Effector CD4-positive, alpha-beta T cell (primary cell): ENCODE results near the gene IQCF5.
"Not testable (repeated sequence)": the region's sequence is repeated elsewhere in the genome, so short reads cannot be mapped to it uniquely, and the experiment has no call there.

Source experiments
- DNase-seq: peaks from one replicate; pipeline ENCODE4 v3.0.0-alpha.2; 2020

IQCF5 gene

GRCh38 chr3:51862886-51863285 is 12.5 kb downstream of the IQCF5 start:
- DNase-seq, result no peak

GRCh38 chr3:51860703-51861665 is 14.4 kb downstream of the IQCF5 start, which contains the start of gene IQCF2:
IQCF2 (plus strand) TSS chr3:51861615; CDS start chr3:51861667, 52 bp downstream.
- no peak for DNase-seq

GRCh38 chr3:51855411-51855810 is 20.0 kb downstream of the IQCF5 start:
- not testable (repeated sequence) for DNase-seq

- DNase-seq, result no peak
Observed at GRCh38 chr3:51845129-51845528, 30.3 kb downstream of the IQCF5 start.

- no peak for DNase-seq
Observed at GRCh38 chr3:51836606-51837005, 38.8 kb downstream of the IQCF5 start.

GRCh38 chr3:51830836-51831385 is 44.5 kb downstream of the IQCF5 start:
- DNase-seq, result no peak

GRCh38 chr3:51830345-51830744 is 45.1 kb downstream of the IQCF5 start:
- no peak for DNase-seq

- DNase-seq, result no peak
Observed at GRCh38 chr3:51828297-51828696, 47.1 kb downstream of the IQCF5 start.
